HepG2 (cell line): ENCODE results near the gene SAP30. TPM values are rescaled to one million over a fixed set of nuclear protein-coding genes. Genes with fewer than 3 reads are reported as not detected.

Experiments
- ELF1 ChIP-seq: sonication (generic); formaldehyde crosslinking; IDR thresholded peaks from 2 replicates; pipeline ENCODE4 v1.4.0; 2020; ENCODE audit warnings: missing genetic modification reagents
- HMG20A ChIP-seq: IDR thresholded peaks from 2 replicates; pipeline ENCODE4 v1.6.1; 2016; ENCODE audit warnings: borderline replicate concordance
- MED1 ChIP-seq: sonication (generic); formaldehyde crosslinking; IDR thresholded peaks from 2 replicates; pipeline ENCODE4 v1.4.0; 2020; ENCODE audit warnings: missing genetic modification reagents
- NCOA1 ChIP-seq: sonication (generic); formaldehyde crosslinking; IDR thresholded peaks from 2 replicates; pipeline ENCODE4 v1.9.0; 2021; ENCODE audit warnings: missing genetic modification reagents
- NFIB ChIP-seq: sonication (generic); formaldehyde crosslinking; IDR thresholded peaks from 2 replicates; pipeline ENCODE4 v1.9.0; 2021; ENCODE audit warnings: missing genetic modification reagents, mild to moderate bottlenecking, borderline replicate concordance
- THYN1 ChIP-seq: sonication (generic); formaldehyde crosslinking; IDR thresholded peaks from 2 replicates; pipeline ENCODE4 v1.8.1; 2023; ENCODE audit warnings: low read depth, mild to moderate bottlenecking, moderate library complexity, missing genetic modification reagents, borderline replicate concordance
- ZFP62 ChIP-seq: sonication (generic); formaldehyde crosslinking; IDR thresholded peaks from 2 replicates; pipeline ENCODE4 v1.4.0; 2020; ENCODE audit warnings: missing genetic modification reagents
- ZNF205 ChIP-seq: IDR thresholded peaks from 2 replicates; pipeline ENCODE4 v1.6.1; 2018; ENCODE audit warnings: missing biosample characterization, missing genetic modification reagents
- ZNF225 ChIP-seq: sonication (generic); formaldehyde crosslinking; IDR thresholded peaks from 2 replicates; pipeline ENCODE4 v1.4.0; 2020; ENCODE audit warnings: mild to moderate bottlenecking, missing genetic modification reagents
- polyA plus RNA-seq, 8 experiments: library from polyadenylated mRNA; depleted of rRNA in 3 of 8; stranded (reverse) in 7 of 8; unstranded in 1 of 8; fragments of >200 nt; fragmentation: Illumina TruSeq in 4 of 8; extraction: Trizol in 4 of 8; gene quantifications; 2 replicates each; pipeline versions ENCODE4 v1.2.1 to v1.2.3, GENCODE V29; 2011 to 2016; ENCODE audit warnings: low read depth in 4 of 8, missing spikeins in 1 of 8, mixed read lengths in 1 of 8; ENCODE audit not compliant: insufficient read depth in 1 of 8
- total RNA-seq, 5 experiments: library from RNA; depleted of rRNA; stranded (reverse); fragments of >200 nt; fragmentation: Illumina TruSeq; extraction: Trizol; gene quantifications; 2 replicates each; pipeline ENCODE4 v1.2.3, GENCODE V29; 2016; ENCODE audit warnings: low read depth in 1 of 5
- TF ChIP-seq, protein P1 (sequence below): IDR thresholded peaks from 2 replicates; pipeline ENCODE4 v1.6.1; 2012; ENCODE audit warnings: low read length, improper control_type of control experiment
- TF ChIP-seq, protein P2 (sequence below): sonication (generic); formaldehyde crosslinking; IDR thresholded peaks from 2 replicates; pipeline ENCODE4 v1.4.0; 2020; ENCODE audit warnings: mild to moderate bottlenecking, missing genetic modification reagents
- TF ChIP-seq, protein P3 (sequence below): sonication (generic); formaldehyde crosslinking; IDR thresholded peaks from 2 replicates; pipeline ENCODE4 v1.4.0; 2020; ENCODE audit warnings: missing genetic modification reagents

SAP30 gene
- total and polyA plus RNA-seq, 2 of the 13 experiments (the other 11 are each of a cell fraction or from before 2014, with no cell fraction given), result 14.2 to 25.1 TPM

DNA sequence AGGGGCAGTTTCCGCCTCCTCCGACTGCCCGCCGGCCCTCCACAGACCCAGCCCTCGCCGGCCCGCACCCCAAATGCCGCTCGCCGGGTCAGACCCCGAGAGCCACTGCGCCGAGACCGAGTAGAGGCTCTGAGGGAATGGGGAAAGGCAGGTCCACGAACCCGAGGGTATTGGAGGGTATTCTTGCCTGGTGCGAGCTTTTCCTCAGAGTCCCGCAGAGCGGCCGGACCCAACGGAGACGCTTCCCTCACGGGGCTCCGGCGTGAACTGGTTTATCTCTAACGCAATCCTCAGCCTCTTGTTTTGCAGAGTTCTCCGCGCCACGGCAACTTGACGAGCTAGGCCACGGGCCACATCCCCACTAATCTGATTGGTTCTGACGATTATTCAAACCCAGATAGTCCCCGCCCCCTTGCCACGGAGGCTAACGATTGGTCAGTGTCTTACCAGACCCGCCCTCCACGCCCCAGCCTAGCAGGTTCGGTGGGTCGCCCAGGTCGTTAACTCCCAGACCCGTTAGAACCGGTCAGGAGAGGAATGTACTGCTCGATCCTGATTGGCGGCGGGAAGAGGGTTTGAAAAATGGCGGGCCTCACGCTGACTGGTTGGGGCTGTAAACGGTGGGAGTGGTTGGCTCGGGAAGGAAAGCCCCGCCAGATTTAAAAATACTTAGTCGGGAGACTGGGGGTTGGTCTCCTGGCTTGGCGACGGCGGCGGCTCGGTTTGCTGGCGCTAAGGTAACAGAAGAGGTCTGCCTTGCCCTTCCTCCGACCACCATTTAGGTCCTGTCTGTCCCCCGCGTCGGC is 36.5 kb upstream of the SAP30 start, which contains the start of gene HMGB2 (continued):
- 0 out of 2 replicates have a peak, but pooled peaks have one; percentile 44 for TF ChIP-seq HMG20A (CRISPR knock-in tag)
- TF ChIP-seq ZFP62, result no peak
- no peak for TF ChIP-seq NCOA1 (CRISPR knock-in tag)
- TF ChIP-seq, protein P1, sequence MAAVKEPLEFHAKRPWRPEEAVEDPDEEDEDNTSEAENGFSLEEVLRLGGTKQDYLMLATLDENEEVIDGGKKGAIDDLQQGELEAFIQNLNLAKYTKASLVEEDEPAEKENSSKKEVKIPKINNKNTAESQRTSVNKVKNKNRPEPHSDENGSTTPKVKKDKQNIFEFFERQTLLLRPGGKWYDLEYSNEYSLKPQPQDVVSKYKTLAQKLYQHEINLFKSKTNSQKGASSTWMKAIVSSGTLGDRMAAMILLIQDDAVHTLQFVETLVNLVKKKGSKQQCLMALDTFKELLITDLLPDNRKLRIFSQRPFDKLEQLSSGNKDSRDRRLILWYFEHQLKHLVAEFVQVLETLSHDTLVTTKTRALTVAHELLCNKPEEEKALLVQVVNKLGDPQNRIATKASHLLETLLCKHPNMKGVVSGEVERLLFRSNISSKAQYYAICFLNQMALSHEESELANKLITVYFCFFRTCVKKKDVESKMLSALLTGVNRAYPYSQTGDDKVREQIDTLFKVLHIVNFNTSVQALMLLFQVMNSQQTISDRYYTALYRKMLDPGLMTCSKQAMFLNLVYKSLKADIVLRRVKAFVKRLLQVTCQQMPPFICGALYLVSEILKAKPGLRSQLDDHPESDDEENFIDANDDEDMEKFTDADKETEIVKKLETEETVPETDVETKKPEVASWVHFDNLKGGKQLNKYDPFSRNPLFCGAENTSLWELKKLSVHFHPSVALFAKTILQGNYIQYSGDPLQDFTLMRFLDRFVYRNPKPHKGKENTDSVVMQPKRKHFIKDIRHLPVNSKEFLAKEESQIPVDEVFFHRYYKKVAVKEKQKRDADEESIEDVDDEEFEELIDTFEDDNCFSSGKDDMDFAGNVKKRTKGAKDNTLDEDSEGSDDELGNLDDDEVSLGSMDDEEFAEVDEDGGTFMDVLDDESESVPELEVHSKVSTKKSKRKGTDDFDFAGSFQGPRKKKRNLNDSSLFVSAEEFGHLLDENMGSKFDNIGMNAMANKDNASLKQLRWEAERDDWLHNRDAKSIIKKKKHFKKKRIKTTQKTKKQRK, result no peak
- TF ChIP-seq, protein P2, sequence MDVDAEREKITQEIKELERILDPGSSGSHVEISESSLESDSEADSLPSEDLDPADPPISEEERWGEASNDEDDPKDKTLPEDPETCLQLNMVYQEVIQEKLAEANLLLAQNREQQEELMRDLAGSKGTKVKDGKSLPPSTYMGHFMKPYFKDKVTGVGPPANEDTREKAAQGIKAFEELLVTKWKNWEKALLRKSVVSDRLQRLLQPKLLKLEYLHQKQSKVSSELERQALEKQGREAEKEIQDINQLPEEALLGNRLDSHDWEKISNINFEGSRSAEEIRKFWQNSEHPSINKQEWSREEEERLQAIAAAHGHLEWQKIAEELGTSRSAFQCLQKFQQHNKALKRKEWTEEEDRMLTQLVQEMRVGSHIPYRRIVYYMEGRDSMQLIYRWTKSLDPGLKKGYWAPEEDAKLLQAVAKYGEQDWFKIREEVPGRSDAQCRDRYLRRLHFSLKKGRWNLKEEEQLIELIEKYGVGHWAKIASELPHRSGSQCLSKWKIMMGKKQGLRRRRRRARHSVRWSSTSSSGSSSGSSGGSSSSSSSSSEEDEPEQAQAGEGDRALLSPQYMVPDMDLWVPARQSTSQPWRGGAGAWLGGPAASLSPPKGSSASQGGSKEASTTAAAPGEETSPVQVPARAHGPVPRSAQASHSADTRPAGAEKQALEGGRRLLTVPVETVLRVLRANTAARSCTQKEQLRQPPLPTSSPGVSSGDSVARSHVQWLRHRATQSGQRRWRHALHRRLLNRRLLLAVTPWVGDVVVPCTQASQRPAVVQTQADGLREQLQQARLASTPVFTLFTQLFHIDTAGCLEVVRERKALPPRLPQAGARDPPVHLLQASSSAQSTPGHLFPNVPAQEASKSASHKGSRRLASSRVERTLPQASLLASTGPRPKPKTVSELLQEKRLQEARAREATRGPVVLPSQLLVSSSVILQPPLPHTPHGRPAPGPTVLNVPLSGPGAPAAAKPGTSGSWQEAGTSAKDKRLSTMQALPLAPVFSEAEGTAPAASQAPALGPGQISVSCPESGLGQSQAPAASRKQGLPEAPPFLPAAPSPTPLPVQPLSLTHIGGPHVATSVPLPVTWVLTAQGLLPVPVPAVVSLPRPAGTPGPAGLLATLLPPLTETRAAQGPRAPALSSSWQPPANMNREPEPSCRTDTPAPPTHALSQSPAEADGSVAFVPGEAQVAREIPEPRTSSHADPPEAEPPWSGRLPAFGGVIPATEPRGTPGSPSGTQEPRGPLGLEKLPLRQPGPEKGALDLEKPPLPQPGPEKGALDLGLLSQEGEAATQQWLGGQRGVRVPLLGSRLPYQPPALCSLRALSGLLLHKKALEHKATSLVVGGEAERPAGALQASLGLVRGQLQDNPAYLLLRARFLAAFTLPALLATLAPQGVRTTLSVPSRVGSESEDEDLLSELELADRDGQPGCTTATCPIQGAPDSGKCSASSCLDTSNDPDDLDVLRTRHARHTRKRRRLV (CRISPR knock-in tag), result peak; percentile 48; the same call in 1 of the 2 replicates
- TF ChIP-seq ZNF205 (CRISPR knock-in tag), result 0 out of 2 replicates have a peak, but pooled peaks have one; percentile 34
- TF ChIP-seq THYN1 (CRISPR knock-in tag), result 0 out of 2 replicates have a peak, but pooled peaks have one; percentile 96
- peak; percentile 61 for TF ChIP-seq ZNF225 (CRISPR knock-in tag)
- TF ChIP-seq NFIB, result no peak
- 0 out of 2 replicates have a peak, but pooled peaks have one; percentile 6 for TF ChIP-seq ELF1 (CRISPR knock-in tag)
- TF ChIP-seq, protein P3, sequence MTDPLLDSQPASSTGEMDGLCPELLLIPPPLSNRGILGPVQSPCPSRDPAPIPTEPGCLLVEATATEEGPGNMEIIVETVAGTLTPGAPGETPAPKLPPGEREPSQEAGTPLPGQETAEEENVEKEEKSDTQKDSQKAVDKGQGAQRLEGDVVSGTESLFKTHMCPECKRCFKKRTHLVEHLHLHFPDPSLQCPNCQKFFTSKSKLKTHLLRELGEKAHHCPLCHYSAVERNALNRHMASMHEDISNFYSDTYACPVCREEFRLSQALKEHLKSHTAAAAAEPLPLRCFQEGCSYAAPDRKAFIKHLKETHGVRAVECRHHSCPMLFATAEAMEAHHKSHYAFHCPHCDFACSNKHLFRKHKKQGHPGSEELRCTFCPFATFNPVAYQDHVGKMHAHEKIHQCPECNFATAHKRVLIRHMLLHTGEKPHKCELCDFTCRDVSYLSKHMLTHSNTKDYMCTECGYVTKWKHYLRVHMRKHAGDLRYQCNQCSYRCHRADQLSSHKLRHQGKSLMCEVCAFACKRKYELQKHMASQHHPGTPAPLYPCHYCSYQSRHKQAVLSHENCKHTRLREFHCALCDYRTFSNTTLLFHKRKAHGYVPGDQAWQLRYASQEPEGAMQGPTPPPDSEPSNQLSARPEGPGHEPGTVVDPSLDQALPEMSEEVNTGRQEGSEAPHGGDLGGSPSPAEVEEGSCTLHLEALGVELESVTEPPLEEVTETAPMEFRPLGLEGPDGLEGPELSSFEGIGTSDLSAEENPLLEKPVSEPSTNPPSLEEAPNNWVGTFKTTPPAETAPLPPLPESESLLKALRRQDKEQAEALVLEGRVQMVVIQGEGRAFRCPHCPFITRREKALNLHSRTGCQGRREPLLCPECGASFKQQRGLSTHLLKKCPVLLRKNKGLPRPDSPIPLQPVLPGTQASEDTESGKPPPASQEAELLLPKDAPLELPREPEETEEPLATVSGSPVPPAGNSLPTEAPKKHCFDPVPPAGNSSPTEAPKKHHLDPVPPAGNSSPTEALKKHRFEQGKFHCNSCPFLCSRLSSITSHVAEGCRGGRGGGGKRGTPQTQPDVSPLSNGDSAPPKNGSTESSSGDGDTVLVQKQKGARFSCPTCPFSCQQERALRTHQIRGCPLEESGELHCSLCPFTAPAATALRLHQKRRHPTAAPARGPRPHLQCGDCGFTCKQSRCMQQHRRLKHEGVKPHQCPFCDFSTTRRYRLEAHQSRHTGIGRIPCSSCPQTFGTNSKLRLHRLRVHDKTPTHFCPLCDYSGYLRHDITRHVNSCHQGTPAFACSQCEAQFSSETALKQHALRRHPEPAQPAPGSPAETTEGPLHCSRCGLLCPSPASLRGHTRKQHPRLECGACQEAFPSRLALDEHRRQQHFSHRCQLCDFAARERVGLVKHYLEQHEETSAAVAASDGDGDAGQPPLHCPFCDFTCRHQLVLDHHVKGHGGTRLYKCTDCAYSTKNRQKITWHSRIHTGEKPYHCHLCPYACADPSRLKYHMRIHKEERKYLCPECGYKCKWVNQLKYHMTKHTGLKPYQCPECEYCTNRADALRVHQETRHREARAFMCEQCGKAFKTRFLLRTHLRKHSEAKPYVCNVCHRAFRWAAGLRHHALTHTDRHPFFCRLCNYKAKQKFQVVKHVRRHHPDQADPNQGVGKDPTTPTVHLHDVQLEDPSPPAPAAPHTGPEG, result peak; percentile 32; the same call in 1 of the 2 replicates
- TF ChIP-seq MED1 (CRISPR knock-in tag), result no peak; the same call in 1 of the 2 replicates
